HG03095 (cell line): ENCODE results near the gene UBE3A.

ENCODE experiments used
- ATAC-seq: cut with Tn5 transposase; IDR thresholded peaks from one replicate; pipeline ENCODE4 v1.9.1; 2021; ENCODE audit warnings: moderate library complexity; ENCODE audit not compliant: unreplicated experiment

Gene UBE3A

DNA sequence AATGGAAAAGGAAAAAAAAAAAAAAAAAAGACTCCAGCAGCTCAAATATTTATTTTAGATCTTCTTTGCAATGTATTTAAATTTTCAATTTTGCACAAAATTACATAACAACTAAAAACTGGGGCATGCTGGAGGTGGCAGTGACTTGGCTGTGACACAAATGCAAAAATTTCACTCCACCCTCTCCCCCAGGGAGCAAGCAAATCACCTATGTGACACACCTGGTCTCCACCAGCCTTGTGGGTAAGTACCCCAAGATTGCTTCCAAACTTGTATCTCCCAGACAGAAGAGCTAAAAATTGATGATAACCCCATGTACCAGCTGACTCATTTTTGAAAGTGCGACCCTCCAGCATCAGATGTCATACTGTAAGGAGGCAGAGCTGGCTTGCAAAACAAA lies 32.0 kb downstream of the UBE3A start:
- no peak for ATAC-seq

GRCh38 chr15:25406261-25406660 lies 32.6 kb downstream of the UBE3A start:
- ATAC-seq: no peak

GRCh38 chr15:25403771-25404170 lies 35.1 kb downstream of the UBE3A start:
- ATAC-seq: no peak

- no peak for ATAC-seq
These were observed 36.5 kb downstream of the UBE3A start for GRCh38 chr15:25402342-25402741.

GRCh38 chr15:25401501-25401900 lies 37.3 kb downstream of the UBE3A start:
- ATAC-seq: no peak

DNA sequence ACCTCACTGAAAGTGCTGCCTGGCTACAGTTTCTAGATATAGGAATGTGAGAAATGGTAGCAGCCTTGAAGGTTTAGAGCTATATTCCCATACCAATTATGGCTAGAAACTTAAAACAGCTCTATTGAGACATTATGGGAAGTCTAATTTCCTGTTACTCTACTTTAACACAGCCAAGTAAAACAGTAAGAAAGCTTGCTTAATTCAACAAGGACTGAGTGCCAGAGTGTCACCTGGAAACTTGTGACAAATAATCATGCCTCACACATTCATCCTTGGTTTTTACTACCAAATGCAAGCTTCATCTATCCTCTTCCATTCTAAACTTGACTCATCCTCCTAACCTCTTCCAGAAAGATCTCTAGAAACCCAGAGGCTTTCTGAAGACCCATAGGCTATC lies 41.7 kb downstream of the UBE3A start:
- no peak for ATAC-seq

GRCh38 chr15:25394898-25395297 lies 43.9 kb downstream of the UBE3A start:
- no peak for ATAC-seq

DNA sequence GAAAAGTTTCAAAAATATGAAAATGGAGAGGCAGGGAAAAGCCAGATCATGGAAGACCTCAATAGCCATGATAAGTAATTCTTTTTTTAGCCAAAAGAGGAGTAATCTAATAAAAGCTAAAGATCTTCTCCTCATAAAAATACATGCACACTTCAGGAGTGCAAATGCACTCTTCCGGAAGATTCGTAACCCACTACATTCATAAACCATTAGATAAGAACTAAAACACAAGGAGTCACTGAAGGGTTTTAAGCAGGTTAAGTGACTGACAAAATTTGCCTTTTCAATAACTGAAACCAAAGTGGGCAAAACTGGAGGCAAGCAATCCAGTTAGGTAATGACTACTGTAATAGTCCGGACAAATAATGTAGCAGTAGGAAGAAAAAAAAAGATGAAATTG lies 46.0 kb downstream of the UBE3A start:
- no peak for ATAC-seq

DNA sequence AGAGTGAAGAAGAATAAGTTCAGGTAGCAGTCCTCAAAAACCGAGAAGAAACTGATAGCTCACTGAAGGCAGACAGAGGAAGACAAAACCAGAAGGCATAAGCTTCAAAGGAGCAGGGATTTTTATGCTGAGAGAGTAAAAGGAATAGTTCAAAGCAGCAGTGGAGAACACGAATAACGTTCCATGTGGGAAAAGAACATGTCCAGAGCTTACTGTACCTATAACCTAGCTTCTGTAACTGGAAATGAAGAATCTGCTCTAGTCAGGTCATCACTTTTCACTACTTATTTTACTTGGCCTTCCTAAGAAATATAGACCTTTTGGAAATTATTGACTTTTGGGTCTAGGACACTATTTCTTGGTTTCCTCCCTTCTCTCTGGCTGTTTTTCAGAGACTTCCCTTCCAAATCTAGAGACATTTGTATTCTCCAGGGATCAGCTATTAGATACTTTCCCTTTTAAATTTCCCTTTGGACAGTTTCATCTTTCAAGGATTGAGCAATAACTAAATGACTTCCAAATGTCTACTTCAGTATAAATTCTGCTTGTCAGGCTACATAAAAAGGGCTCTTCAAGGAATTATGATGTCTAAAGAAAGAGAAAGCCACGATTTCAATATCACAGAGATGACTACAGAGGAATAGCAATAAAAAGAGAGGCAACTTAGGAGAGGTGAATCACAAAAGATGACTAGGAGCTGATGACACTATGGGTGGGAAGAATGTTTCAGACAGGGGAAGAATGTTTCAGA lies 46.7 kb downstream of the UBE3A start:
- no peak for ATAC-seq

GRCh38 chr15:25385986-25386385 lies 52.8 kb downstream of the UBE3A start:
- ATAC-seq: no peak

GRCh38 chr15:25381579-25381978 lies 57.2 kb downstream of the UBE3A start:
- ATAC-seq: no peak

DNA sequence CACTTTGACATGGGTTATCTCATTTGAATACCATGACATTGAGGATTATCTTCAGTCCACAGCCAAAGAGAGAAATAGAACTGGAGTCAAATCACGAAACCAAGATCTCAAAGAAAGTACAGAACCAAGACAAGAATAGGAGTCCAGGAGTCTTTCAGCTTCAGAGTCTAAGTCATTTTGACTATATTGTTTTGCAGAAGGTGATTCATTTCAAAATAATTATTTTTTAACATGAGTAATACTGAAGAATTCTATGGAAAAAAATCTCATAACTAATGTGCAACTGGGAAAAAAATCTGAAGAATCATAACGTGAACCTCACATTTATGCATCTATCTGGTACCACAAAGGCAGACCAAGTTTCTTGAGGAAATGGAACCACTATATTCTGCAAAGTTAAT lies 60.3 kb downstream of the UBE3A start:
- no peak for ATAC-seq

- no peak for ATAC-seq
These were observed 63.3 kb downstream of the UBE3A start for GRCh38 chr15:25375557-25375956.

DNA sequence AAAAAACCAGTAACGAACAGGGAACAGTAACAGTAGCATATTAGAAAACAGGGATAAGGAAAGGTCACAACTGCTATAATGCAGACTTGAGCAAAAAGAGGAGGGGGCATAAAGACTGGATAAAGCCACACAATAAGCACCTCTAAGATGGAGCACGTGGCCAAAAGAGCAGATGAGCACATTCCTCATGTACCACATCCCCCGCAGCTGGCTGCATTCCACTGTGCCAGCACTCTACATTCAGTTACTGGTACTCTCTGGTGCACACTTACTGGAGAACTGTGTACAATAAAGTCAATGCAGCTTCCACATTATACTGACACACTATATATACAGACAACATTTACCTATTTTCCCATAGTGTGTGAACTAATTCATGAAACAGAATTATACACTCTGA lies 64.7 kb downstream of the UBE3A start:
- ATAC-seq: no peak

DNA sequence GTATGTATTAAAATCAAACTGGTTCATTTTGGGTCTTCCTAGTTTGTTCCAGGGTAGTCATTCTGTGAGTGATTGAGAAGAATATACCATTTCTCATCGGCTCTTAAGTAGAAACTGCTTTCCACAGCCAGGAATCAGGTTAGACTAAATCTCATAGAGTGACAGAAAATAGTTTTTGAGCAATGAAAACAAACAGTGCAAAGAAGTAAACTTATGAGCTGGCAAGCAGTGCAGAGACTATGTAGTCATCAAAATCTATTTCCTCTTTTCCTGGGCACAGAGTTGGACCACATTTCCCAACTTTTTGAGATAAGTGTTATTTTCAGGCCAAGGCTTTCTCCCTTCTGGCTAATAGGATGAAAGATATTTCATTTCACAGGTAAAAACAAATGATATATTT lies 66.5 kb downstream of the UBE3A start:
- no peak for ATAC-seq

DNA sequence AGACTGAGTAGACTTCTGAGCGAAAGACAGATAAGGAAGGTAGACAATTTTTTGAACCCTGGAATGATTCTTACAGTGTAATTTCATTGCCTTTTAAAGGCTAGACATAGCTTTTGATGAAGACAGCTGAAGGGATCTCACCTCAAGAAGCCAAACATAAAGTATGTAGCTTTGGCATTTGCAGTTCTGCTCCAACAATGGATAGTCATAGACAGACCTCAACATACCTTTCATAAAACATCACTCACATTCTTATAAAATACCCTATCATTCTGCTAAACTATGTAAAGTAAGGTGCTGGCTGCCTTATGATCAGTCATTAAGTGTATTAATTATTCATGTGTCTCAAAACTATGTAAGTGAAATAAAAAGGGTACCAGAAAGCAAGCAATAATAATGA lies 70.0 kb downstream of the UBE3A start:
- ATAC-seq: no peak

GRCh38 chr15:25366058-25366457 lies 72.8 kb downstream of the UBE3A start:
- no peak for ATAC-seq

- ATAC-seq: no peak
These were observed 76.3 kb downstream of the UBE3A start for GRCh38 chr15:25362545-25362944.

GRCh38 chr15:25347707-25348106 lies 91.1 kb downstream of the UBE3A start:
- no peak for ATAC-seq

DNA sequence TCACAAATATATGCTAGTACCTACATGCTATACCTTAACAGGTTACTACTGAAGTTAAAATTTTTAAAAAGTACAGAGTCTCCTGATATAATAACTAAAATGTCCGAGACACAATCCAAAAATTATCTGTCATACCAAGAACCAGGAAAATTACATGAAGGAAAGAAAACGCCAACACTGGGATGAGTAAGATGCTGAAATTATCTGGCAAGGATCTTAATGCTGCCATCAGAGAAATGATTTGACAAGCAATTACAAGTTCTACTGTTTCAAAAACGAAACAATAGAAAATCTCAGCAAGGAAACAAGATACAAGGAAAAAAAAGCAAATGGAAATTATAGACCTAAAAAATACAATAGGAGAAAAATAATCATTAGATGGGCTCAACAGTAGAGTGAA lies 92.5 kb downstream of the UBE3A start:
- no peak for ATAC-seq

- no peak for ATAC-seq
These were observed 92.9 kb downstream of the UBE3A start for GRCh38 chr15:25345943-25346342.

GRCh38 chr15:25342629-25343028 lies 96.2 kb downstream of the UBE3A start:
- ATAC-seq: no peak

- ATAC-seq: no peak
These were observed 99.4 kb downstream of the UBE3A start for GRCh38 chr15:25339431-25339830.
